Ovary (tissue), 9 donors: ENCODE measurements around the gene TMEM240. TPM values are rescaled to one million over a fixed set of nuclear protein-coding genes. Genes with fewer than 3 reads are reported as not detected.
"Not testable (repeated sequence)": the region's sequence is repeated elsewhere in the genome, so short reads cannot be mapped to it uniquely, and the experiment has no call there.

Experiments
- DNase-seq, 5 donors: peaks; one replicate each; pipeline ENCODE4 v3.0.0-alpha.2; 2019 to 2020
- H3K27ac ChIP-seq, 2 donors: fragments of 200-600 bp; one replicate each; pipeline versions ENCODE4 v1.5.1 to v1.8.0; 2019 to 2022
- H3K27me3 ChIP-seq: fragments of 200-600 bp; one replicate; pipeline ENCODE4 v1.8.0; 2022
- H3K36me3 ChIP-seq: fragments of 200-600 bp; sonication (generic); one replicate; pipeline ENCODE4 v1.5.1; 2019
- H3K4me1 ChIP-seq: one replicate; pipeline ENCODE4 v1.8.1; 2013; ENCODE audit warnings: mild to moderate bottlenecking, moderate library complexity; ENCODE audit not compliant: insufficient read depth
- H3K4me3 ChIP-seq: fragments of 200-600 bp; sonication (generic); one replicate; pipeline ENCODE4 v1.5.1; 2017
- H3K9me3 ChIP-seq, 2 donors: fragments of 200-600 bp in 1 of 2; sonication (generic) in 1 of 2; one replicate each; pipeline versions ENCODE4 v1.5.1 to v1.8.1; 2013 to 2019; ENCODE audit warnings: mild to moderate bottlenecking in 1 of 2, moderate library complexity in 1 of 2
- CTCF ChIP-seq, 3 donors: fragments of 450-650 bp in 2 of 3; fragments of 200-600 bp in 1 of 3; IDR thresholded peaks; one replicate each; pipeline versions ENCODE4 v1.5.1 to v1.8.0; 2016 to 2022; ENCODE audit warnings: antibody characterized with exemption in 3 of 3, mild to moderate bottlenecking in 1 of 3
- EP300 ChIP-seq: sonication (generic); formaldehyde crosslinking; IDR thresholded peaks from one replicate; pipeline ENCODE4 v1.6.1; 2017; ENCODE audit warnings: antibody characterized with exemption
- POLR2A ChIP-seq: fragments of 450-650 bp; IDR thresholded peaks from one replicate; pipeline ENCODE4 v1.6.1; 2017; ENCODE audit warnings: antibody characterized with exemption, mild to moderate bottlenecking, moderate library complexity
- WGBS, 3 donors: extraction: QIAGEN DNeasy Blood & Tissue Kit in 1 of 3; methylation state at CpG; one replicate each; pipeline versions ENCODE4 v1.1.5 to v1.1.7; 2013 to 2017; 5-methylcytosine and 5-hydroxymethylcytosine counted together
- intact Hi-C, 4 donors: fragments of 100-400 bp; cut with DNase I; formaldehyde crosslinking; loops; one replicate each; pipeline versions ENCODE4 v1.11.0 to v1.15.1; 2022 to 2023
- polyA plus RNA-seq, 2 donors: library from polyadenylated mRNA; stranded (reverse); fragments of 200-250 nt in 1 of 2; fragments of 350-450 nt in 1 of 2; fragmentation: Illumina TruSeq in 1 of 2; extraction: RNeasy Lipid Tissue Mini Kit (QIAGEN cat#74804) in 1 of 2; gene quantifications; one replicate each; pipeline ENCODE4 v1.2.3, GENCODE V29; 2013 to 2014
- total RNA-seq, 7 donors: library from RNA; depleted of rRNA in 2 of 7; stranded (reverse); fragments of >200 nt in 2 of 7; fragmentation: NEBNext Ultra II Directional in 3 of 7; extraction: Animal tissue kit (Norgen Biotek cat#: 25700) in 3 of 7; gene quantifications; one replicate each; pipeline versions ENCODE4 v1.1.0 to v1.2.4, GENCODE V29; 2016 to 2023
- donor health status: DM: no; HTN: no; CAD: no; lungs with moderate emphysema.
- donor health status: DM: no; HTN: no; CAD: no.
- donor health status: Bipolar disorder and iron deficiency.
- donor health status: DM: yes; HTN: yes; CAD: no.
- donor health status: DM: no; HTN: no; CAD: no.
- donor health status: DM: yes; HTN: yes; CAD: no.

TMEM240 gene
- total and polyA plus RNA-seq, 9 donors, result 6.2 to 30.3 (median 11.4) TPM; not detected in 1

GRCh38 chr1:1561801-1562470 lies 21.5 kb upstream of the TMEM240 start:
- Histone ChIP-seq H3K27me3 (no peaks in the 10 kb centered on the region), H3K9me3 (no peaks in the 10 kb centered on the region), H3K27ac (no peak overlapping the region), H3K4me1 (no peaks in the 10 kb centered on the region), H3K36me3 (no peaks in the 10 kb centered on the region), H3K4me3 (no peak overlapping the region)
- intact Hi-C loops, result no loop called here
- no peak for TF ChIP-seq EP300
- TF ChIP-seq POLR2A, result no peak
- no peak for TF ChIP-seq CTCF (IDR thresholded peaks at IDR 0.05)
- no peak for DNase-seq
- WGBS, 3 donors, result 86 to 92% (median 88%) methylated on average over 14 to 15 of the region's 15 CpGs

GRCh38 chr1:1560178-1560577 lies 19.8 kb upstream of the TMEM240 start:
- intact Hi-C loops, result no loop called here
- Histone ChIP-seq H3K36me3 (no peaks in the 10 kb centered on the region), H3K4me1 (no peaks in the 10 kb centered on the region), H3K4me3 (no peak overlapping the region), H3K9me3 (no peaks in the 10 kb centered on the region), H3K27ac (no peak overlapping the region), H3K27me3 (no peaks in the 10 kb centered on the region)
- no peak for TF ChIP-seq CTCF (IDR thresholded peaks at IDR 0.05)
- no peak for TF ChIP-seq EP300
- no peak for TF ChIP-seq POLR2A
- no peak for DNase-seq
- 88 to 90% (median 90%) methylated on average over 9 of the region's 9 CpGs for WGBS, 3 donors

GRCh38 chr1:1559066-1559465 lies 18.6 kb upstream of the TMEM240 start:
- DNase-seq, result no peak
- Histone ChIP-seq H3K9me3 (no peaks in the 10 kb centered on the region), H3K4me3 (no peak overlapping the region), H3K36me3 (no peaks in the 10 kb centered on the region), H3K4me1 (no peaks in the 10 kb centered on the region), H3K27ac (no peak overlapping the region), H3K27me3 (no peaks in the 10 kb centered on the region)
- intact Hi-C loops, result no loop called here
- no peak for TF ChIP-seq CTCF (IDR thresholded peaks at IDR 0.05)
- no peak for TF ChIP-seq EP300
- TF ChIP-seq POLR2A, result no peak
- WGBS, 3 donors, result 58 to 68% (median 64%) methylated on average over 17 of the region's 17 CpGs

- no peaks in the 10 kb centered on the region for H3K36me3 ChIP-seq
- intact Hi-C loops, result no loop called here
Measured at GRCh38 chr1:1558591-1558990, 18.2 kb upstream of the TMEM240 start.

GRCh38 chr1:1557688-1558087 lies 17.3 kb upstream of the TMEM240 start:
- H3K36me3 ChIP-seq, H3K27ac ChIP-seq, H3K9me3 ChIP-seq, H3K4me1 ChIP-seq, intact Hi-C loops, DNase-seq, H3K27me3 ChIP-seq, H3K4me3 ChIP-seq: not testable (repeated sequence)
- WGBS, 3 donors, result 90 to 93% (median 91%) methylated on average over 7 of the region's 7 CpGs

More at GRCh38 chr1:1558591-1558990, 18.2 kb upstream of the TMEM240 start:
- no peaks in the 10 kb centered on the region for H3K9me3 ChIP-seq
- H3K27ac ChIP-seq, result no peak overlapping the region
- no peaks in the 10 kb centered on the region for H3K27me3 ChIP-seq
- TF ChIP-seq POLR2A (no peak), CTCF (IDR thresholded peaks at IDR 0.05) (no peak), EP300 (no peak)
- H3K4me1 ChIP-seq, result no peaks in the 10 kb centered on the region
- H3K4me3 ChIP-seq, result no peak overlapping the region
- DNase-seq, result no peak
- WGBS, 3 donors, result 49 to 59% (median 51%) methylated on average over 4 of the region's 4 CpGs

- H3K27ac ChIP-seq, H3K27me3 ChIP-seq, H3K36me3 ChIP-seq, intact Hi-C loops, DNase-seq, H3K4me1 ChIP-seq, H3K4me3 ChIP-seq, H3K9me3 ChIP-seq: not testable (repeated sequence)
- 84 to 90% (median 86%) methylated on average over 11 of the region's 11 CpGs for WGBS, 3 donors
Measured at GRCh38 chr1:1556961-1557360, 16.5 kb upstream of the TMEM240 start.
